Epidermal melanocyte (primary cell): ENCODE data around the gene TMEM125.

ENCODE experiments used
- DNase-seq: peaks from one replicate; pipeline ENCODE4 v3.0.0; 2011; ENCODE audit warnings: low spot score; ENCODE audit not compliant: insufficient read length

TMEM125 gene

GRCh38 chr1:43247256-43247921 lies 22.4 kb upstream of the TMEM125 start:
- no peak for DNase-seq

- no peak for DNase-seq
Measured at GRCh38 chr1:43250351-43250761, 19.4 kb upstream of the TMEM125 start.

- no peak for DNase-seq
Measured at GRCh38 chr1:43251024-43251423, 18.8 kb upstream of the TMEM125 start.

GRCh38 chr1:43252225-43252624 lies 17.6 kb upstream of the TMEM125 start:
- DNase-seq, result no peak

- no peak for DNase-seq
Measured at GRCh38 chr1:43253173-43253572, 16.6 kb upstream of the TMEM125 start.

GRCh38 chr1:43253876-43254275 lies 15.9 kb upstream of the TMEM125 start:
- DNase-seq, result no peak

GRCh38 chr1:43255438-43256210 lies 14.2 kb upstream of the TMEM125 start:
- no peak for DNase-seq

GRCh38 chr1:43256675-43257570 lies 12.9 kb upstream of the TMEM125 start:
- no peak for DNase-seq

- no peak for DNase-seq
Measured at GRCh38 chr1:43258370-43258769, 11.4 kb upstream of the TMEM125 start.

- no peak for DNase-seq
Measured at GRCh38 chr1:43265431-43265830, 4.4 kb upstream of the TMEM125 start.

- no peak for DNase-seq
Measured at GRCh38 chr1:43266881-43267280, 2.9 kb upstream of the TMEM125 start.

GRCh38 chr1:43267291-43267805 lies 2.4 kb upstream of the TMEM125 start:
- peak; percentile 61 for DNase-seq

GRCh38 chr1:43267818-43268425 lies 1.9 kb upstream of the TMEM125 start:
- no peak for DNase-seq

- DNase-seq, result no peak
Measured at GRCh38 chr1:43270421-43271095, 775 bp downstream of the TMEM125 start.

- DNase-seq, result no peak
Measured at GRCh38 chr1:43271186-43272118, 1.7 kb downstream of the TMEM125 start.

GRCh38 chr1:43272161-43272560 lies 2.4 kb downstream of the TMEM125 start:
- no peak for DNase-seq

GRCh38 chr1:43272576-43273571 lies 3.1 kb downstream of the TMEM125 start:
- DNase-seq, result no peak

- no peak for DNase-seq
Measured at GRCh38 chr1:43273708-43274107, 3.9 kb downstream of the TMEM125 start.
